ENCODE measurements around the gene DBP.
"Not testable (repeated sequence)": the region's sequence is repeated elsewhere in the genome, so short reads cannot be mapped to it uniquely, and the experiment has no call there.

The DBP gene

DNA sequence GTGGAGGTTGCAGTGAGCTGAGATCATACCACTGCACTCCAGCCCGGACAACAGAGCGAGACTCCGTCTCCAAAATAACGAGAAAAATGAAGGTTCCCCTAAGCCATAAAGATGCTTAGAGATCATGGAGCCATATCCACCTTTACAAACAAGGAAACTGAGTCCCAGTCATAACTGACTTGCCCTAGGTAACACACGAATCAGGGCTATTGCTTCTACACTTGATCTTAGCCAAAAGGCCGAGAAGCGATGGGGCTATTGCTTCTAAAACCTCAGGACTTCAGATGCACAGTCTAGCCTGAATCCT lies 3.2 kb downstream of the DBP start:
- DNase-seq (ENCODE audit: low spot score): no peak
- TF ChIP-seq, protein P1, sequence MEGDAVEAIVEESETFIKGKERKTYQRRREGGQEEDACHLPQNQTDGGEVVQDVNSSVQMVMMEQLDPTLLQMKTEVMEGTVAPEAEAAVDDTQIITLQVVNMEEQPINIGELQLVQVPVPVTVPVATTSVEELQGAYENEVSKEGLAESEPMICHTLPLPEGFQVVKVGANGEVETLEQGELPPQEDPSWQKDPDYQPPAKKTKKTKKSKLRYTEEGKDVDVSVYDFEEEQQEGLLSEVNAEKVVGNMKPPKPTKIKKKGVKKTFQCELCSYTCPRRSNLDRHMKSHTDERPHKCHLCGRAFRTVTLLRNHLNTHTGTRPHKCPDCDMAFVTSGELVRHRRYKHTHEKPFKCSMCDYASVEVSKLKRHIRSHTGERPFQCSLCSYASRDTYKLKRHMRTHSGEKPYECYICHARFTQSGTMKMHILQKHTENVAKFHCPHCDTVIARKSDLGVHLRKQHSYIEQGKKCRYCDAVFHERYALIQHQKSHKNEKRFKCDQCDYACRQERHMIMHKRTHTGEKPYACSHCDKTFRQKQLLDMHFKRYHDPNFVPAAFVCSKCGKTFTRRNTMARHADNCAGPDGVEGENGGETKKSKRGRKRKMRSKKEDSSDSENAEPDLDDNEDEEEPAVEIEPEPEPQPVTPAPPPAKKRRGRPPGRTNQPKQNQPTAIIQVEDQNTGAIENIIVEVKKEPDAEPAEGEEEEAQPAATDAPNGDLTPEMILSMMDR (IDR thresholded peaks at IDR 0.05; ENCODE audit: extremely low read depth, missing control alignments): no peak

DNA sequence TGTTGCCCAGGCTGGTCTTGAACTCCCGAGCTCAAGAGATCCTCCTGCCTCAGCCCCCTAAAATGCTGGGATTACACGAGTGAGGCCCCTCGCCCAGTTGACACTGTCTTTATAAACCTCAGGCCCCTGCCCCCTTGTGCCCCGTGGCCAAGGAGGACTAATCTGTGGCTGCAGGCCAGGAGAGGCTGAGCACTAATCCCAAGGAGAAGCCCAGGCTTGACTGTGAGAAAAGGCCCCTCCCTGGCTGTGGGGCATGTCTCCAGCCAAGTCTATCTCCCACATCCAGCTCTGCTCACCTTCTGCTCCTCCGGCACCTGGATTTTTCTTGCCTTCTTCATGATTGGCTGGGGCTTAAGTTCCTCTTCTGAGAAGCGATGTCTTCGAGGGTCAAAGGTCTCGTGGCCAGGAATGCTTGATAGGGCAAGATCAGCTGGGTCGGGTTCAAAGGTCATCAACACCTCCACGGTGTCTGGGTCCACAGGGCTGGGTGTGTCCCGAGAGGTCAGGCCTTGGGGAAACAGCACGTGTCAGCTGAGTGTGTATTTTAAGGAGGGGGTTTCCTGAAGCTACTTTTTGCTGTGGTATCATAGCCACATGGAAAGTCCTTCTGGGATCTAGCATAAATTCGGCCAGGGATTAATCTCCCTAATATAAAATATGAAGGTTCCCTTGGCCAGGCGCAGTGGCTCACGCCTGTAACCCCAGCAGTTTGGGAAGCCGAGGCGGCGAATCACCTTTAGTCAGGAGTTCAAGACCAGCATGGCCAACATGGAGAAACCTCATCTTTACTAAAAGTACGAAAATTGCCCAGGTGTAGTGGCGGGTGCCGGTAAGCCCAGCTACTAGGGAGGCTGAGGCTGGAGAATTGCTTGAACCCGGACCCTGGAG lies 3.8 kb downstream of the DBP start:
- TF ChIP-seq, protein P1 (IDR thresholded peaks at IDR 0.05; ENCODE audit: extremely low read depth, missing control alignments): no peak
- DNase-seq (ENCODE audit: low spot score): no peak

DNA sequence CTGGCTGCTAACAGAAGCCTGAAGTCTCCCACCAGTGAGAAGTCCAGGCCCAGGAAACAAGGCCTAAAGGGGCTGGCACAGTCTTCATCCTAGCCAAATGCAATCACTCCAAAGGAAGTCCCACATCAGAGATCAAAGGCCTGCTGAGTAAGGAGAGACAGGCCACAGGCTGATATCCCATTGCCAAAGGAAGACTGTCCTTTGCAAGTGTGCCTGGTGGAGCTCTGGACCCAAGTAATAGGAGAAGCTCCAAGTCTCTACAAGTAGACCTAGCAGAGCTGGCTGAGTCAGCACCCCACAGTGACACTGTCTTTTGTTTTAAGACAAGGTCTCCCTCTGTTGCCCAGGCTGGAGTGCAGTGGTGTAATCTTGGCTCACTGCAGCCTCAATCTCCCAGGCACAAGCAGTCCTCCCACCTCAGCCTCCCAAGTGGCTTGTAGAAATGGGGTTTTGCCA lies 4.5 kb downstream of the DBP start:
- no peak for DNase-seq (ENCODE audit: low spot score)
- TF ChIP-seq, protein P1 (IDR thresholded peaks at IDR 0.05; ENCODE audit: extremely low read depth, missing control alignments): no peak

DNA sequence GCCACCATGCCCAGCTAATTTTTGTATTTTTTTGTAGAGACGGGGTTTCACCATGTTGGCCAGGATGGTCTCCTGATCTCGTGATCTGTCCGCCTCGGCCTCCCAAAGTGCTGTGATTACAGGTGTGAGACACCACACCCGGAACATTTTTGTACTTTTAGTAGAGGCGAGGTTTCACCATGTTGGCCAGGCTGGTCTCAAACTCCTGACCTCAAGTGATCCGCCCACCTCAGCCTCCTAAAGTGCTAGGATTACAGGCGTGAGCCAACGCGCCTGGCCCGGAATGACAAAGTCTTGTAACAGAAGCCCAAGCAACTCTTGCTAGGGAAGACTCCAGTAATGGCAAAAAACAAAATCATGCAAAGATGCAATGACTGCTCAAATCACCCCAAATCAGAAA lies 4.9 kb downstream of the DBP start:
- not testable (repeated sequence) for DNase-seq (ENCODE audit: low spot score)

DNA sequence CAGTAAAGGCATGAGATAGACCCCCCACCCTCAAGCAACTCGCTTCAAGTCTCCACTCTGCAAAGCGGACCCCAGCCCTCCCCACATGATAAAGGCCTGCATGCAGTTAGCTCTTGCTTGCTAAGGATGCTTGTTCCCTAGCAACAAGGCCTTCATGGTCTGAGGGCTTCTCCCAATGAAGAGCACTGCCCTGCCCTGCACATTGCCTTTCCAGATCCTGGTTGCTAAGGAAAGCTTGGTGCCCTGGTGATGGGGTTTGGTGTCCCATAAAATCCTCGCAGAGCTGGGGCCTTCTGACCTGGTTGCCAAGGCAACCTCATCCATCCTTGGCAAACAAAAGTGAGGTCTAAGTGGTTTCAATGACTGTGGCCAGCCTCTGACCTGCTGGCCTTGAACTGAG lies 6.0 kb downstream of the DBP start:
- DNase-seq (ENCODE audit: low spot score): no peak
- TF ChIP-seq, protein P1 (IDR thresholded peaks at IDR 0.05; ENCODE audit: extremely low read depth, missing control alignments): no peak

DNA sequence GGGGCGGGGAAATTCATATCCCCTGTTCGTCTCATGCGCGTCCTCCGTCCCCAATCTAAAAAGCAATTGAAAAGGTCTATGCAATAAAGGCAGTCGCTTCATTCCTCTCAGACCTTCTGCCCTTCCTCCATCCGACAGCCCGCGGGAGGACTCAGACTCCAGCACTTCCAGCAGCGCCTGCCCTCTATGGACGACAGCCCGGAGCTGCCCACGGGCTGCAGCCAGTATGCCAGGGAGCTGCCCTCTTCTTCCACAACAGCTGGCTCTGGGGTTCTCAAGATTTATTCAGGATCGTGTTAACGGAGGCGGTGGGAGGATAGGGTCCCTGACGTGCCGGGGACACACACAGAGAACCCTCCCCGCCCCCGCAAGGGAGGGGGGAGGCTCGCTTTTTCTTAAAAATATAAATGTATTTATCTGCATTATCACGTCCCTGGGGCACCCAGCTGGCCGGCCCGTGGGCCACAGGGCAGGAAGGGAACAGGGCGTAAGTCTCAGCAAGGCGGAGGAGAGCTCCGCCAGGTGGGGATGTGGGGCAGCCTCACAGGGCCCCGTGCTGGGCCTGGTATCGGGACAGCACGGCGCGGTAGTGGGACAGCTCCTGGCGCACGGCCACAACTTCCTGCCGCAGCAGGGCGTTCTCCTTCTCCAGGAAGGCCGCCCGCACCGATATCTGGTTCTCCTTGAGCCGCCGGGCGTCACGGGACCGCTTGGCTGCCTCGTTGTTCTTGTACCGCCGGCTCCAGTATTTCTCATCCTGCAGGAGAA lies 6.7 kb downstream of the DBP start:
- TF ChIP-seq, protein P1 (IDR thresholded peaks at IDR 0.05; ENCODE audit: extremely low read depth, missing control alignments): no peak
- DNase-seq (ENCODE audit: low spot score): no peak

DNA sequence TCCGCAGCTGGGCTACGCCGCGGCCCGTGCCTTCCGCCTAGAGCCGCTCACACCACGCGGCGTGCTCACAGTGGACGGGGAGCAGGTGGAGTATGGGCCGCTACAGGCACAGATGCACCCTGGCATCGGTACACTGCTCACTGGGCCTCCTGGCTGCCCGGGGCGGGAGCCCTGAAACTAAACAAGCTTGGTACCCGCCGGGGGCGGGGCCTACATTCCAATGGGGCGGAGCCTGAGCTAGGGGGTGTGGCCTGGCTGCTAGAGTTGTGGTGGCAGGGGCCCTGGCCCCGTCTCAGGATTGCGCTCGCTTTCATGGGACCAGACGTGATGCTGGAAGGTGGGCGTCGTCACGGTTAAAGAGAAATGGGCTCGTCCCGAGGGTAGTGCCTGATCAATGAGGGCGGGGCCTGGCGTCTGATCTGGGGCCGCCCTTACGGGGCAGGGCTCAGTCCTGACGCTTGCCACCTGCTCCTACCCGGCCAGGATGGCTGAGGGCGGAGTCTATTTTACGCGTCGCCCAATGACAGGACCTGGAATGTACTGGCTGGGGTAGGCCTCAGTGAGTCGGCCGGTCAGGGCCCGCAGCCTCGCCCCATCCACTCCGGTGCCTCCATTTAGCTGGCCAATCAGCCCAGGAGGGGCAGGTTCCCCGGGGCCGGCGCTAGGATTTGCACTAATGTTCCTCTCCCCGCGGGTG lies 7.4 kb downstream of the DBP start:
- DNase-seq (ENCODE audit: low spot score): no peak

More for the DNA sequence above, 7.4 kb downstream of the DBP start:
- TF ChIP-seq, protein P1 (IDR thresholded peaks at IDR 0.05; ENCODE audit: extremely low read depth, missing control alignments): no peak
